ENCODE results near the gene NUP214. TPM values are rescaled to one million over a fixed set of nuclear protein-coding genes. Genes with fewer than 3 reads are reported as not detected.

NUP214 gene
- total and polyA plus RNA-seq, 2 of the 4 experiments (the other 2 are of a cell fraction), result 7.9 to 13.4 TPM

GRCh38 chr9:131116281-131117120, 8.9 kb upstream of the NUP214 start:
- POLR2A ChIA-PET (ENCODE audit: unreplicated experiment), result interaction anchor here (1.1 kb wide), 1 partner anchor 9 kb away, joined by 5 read pairs; the partner anchor contains the start of gene NUP214
- WGBS, 2 experiments (ENCODE audit: extremely low coverage in 2 of 2, insufficient read length in 1 of 2), result 90% methylated on average over 11 of the region's 22 CpGs; no CpG with 5 or more reads in 1 of the 2 experiments
- dilution Hi-C loops (cut with HindIII; ENCODE audit: low sequenced_read_pairs, unreplicated experiment), result no loop called here

More at GRCh38 chr9:131116281-131117120, 8.9 kb upstream of the NUP214 start:
- H2AK5ac ChIP-seq (ENCODE audit: low read depth, low read length), result no peak overlapping the region
- H3K27ac ChIP-seq (ENCODE audit: insufficient read depth, low read length), result no peak overlapping the region
- H2BK120ac ChIP-seq (ENCODE audit: low read depth, low read length), result no peak overlapping the region
- no peaks in the 10 kb centered on the region; the same call in 1 of the 2 replicates for H4K20me1 ChIP-seq (ENCODE audit: insufficient read depth, low read length)
- H3K36me3 ChIP-seq (ENCODE audit: control insufficient read depth, insufficient read depth, low read length), result no peaks in the 10 kb centered on the region
- H2BK15ac ChIP-seq (ENCODE audit: low read depth, low read length), result no peak overlapping the region
- no peak overlapping the region for H3K4me2 ChIP-seq (ENCODE audit: low read depth, low read length)
- no peak overlapping the region for H3K14ac ChIP-seq (replicated peaks; ENCODE audit: low read depth, low read length)
- H3K9ac ChIP-seq (ENCODE audit: low read depth, low read length), result no peak overlapping the region
- no peak overlapping the region for H4K91ac ChIP-seq (ENCODE audit: insufficient read depth, low read depth, low read length)
- no peak overlapping the region for H2BK5ac ChIP-seq (ENCODE audit: low read depth, low read length, poor library complexity, severe bottlenecking)
- CTCF ChIA-PET, result no interaction called here
- no peaks in the 10 kb centered on the region for H3K9me3 ChIP-seq (ENCODE audit: control insufficient read depth, insufficient read depth, low read length)
- H3K27me3 ChIP-seq (ENCODE audit: control insufficient read depth, insufficient read depth, low read length), result peaks cover 27% of the 10 kb centered on the region
- no peak overlapping the region for H2AK9ac ChIP-seq (replicated peaks; ENCODE audit: low read depth, low read length, poor library complexity)
- BruUV-seq (replicated peaks), result no TSS peak
- H3K18ac ChIP-seq (ENCODE audit: low read depth, low read length), result no peak overlapping the region
- in situ Hi-C loops (cut with MboI; ENCODE audit: low sequenced_read_pairs) (no loop called here), intact Hi-C loops (cut with micrococcal nuclease) (no loop called here)
- no peak overlapping the region for H4K8ac ChIP-seq (ENCODE audit: low read depth in 2 of 2, low read length in 2 of 2)
- no peak overlapping the region for H3K4me3 ChIP-seq (ENCODE audit: insufficient read depth, low read depth, low read length)
- DNase-seq (no peak), ATAC-seq (ENCODE audit: low read depth) (no peak)
- H2AFZ ChIP-seq (replicated peaks; ENCODE audit: low read length, poor library complexity), result no peak overlapping the region
- no peak overlapping the region for H3K4ac ChIP-seq (ENCODE audit: low read depth, low read length)
- H4K5ac ChIP-seq (ENCODE audit: low read depth, low read length), result no peak overlapping the region
- no peak overlapping the region for H3K23ac ChIP-seq (ENCODE audit: low read depth, low read length)
- TF ChIP-seq RAD21 (IDR thresholded peaks at IDR 0.05; ENCODE audit: low read length) (no peak), CEBPB (IDR thresholded peaks at IDR 0.05; ENCODE audit: low read depth, low read length) (no peak), ELK1 (IDR thresholded peaks at IDR 0.05; ENCODE audit: borderline replicate concordance, low read depth, low read length) (no peak), MAZ (IDR thresholded peaks at IDR 0.05; ENCODE audit: borderline replicate concordance, low read depth, low read length) (no peak), RFX5 (IDR thresholded peaks at IDR 0.05; ENCODE audit: low read depth, low read length) (no peak)
- no peaks in the 10 kb centered on the region for H3K9me1 ChIP-seq (ENCODE audit: insufficient read depth, low read length)
- no peak overlapping the region for H2BK20ac ChIP-seq (ENCODE audit: low read depth, low read length)
- H3K79me1 ChIP-seq (ENCODE audit: low read depth in 1 of 2, low read length in 2 of 2), result no peaks in the 10 kb centered on the region
- H3K4me1 ChIP-seq (ENCODE audit: control insufficient read depth, insufficient read depth, low read length), result no peaks in the 10 kb centered on the region
- no peak overlapping the region for H3K56ac ChIP-seq (ENCODE audit: extremely low read depth, insufficient read depth, low read length)
